Measurements from ENCODE around the gene GSTO2.
A peak's percentile ranks its signal among the peaks of the same experiment; 100 is the strongest.

Gene GSTO2

DNA sequence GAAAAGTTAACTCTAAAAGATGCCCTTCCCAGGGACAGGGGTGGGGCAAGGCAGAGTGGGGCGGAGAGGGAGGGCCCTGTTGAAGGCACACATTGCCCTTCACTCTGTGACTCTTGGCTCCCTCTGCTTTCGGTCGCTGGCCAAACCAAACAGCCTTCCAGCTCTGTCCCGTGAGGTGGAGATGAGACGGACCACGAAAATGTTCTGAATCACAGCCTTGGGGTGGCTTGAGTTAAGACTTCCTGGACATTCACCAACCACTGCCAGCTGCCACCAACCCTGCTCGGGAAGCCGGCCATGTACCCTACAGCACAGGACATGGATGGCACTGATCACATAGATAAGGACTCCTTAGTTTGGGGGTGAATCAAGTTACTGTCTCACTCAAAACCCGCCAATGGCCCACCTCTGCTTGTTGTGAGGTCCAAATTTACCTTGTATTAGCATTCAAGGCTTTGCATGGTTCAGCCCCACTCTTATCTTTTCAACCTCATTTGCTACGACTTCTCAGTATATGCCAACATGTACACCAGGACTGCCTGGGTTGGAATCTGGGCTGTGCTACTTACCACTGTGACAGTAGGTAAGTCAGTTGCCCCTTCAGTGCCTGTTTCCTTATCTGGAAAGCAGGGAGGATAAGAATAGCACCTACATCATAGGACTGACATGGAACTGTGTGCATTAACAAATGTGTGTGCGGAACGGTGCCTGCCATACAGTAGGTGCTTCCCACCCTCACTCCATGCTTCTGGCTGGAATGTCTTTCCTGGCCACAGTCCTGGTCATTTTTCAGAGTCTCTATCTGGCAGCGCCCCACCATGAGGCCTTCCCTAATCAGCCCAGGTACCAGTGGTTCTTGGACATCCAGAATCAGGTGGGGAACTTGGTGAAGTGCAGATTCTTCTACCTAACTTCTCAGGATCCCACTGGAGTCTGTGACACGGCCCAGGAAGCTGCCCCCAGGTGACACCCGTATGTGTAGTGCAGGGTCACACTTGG is 41.3 kb downstream of the GSTO2 start:
- DNase-seq, result no peak

DNA sequence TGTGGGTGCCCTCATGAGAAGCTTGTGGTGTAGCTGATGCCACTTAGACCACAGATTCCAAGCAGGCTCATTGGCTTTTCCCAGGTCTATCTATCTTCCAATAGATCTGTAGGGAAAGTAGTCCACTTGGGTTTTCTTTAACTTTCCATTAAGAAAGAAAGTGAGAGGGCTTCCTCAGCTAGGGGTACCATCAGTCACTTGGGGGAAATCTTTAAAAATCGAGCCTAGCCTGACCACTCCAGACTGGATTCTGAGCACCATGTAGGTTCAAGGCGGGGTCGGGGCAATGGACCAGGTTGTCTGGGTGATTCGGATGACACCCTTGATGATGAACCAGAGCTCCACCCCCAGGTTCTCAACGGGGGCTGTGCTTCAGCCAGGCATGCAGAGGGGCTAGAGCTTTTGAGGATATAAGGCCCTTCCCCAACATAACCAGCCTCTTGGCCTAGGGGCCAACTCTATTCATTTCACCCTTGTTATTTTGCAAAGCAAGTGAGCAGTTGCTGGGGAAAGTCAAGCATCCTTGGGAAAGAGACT is 42.3 kb downstream of the GSTO2 start:
- DNase-seq, result no peak

DNA sequence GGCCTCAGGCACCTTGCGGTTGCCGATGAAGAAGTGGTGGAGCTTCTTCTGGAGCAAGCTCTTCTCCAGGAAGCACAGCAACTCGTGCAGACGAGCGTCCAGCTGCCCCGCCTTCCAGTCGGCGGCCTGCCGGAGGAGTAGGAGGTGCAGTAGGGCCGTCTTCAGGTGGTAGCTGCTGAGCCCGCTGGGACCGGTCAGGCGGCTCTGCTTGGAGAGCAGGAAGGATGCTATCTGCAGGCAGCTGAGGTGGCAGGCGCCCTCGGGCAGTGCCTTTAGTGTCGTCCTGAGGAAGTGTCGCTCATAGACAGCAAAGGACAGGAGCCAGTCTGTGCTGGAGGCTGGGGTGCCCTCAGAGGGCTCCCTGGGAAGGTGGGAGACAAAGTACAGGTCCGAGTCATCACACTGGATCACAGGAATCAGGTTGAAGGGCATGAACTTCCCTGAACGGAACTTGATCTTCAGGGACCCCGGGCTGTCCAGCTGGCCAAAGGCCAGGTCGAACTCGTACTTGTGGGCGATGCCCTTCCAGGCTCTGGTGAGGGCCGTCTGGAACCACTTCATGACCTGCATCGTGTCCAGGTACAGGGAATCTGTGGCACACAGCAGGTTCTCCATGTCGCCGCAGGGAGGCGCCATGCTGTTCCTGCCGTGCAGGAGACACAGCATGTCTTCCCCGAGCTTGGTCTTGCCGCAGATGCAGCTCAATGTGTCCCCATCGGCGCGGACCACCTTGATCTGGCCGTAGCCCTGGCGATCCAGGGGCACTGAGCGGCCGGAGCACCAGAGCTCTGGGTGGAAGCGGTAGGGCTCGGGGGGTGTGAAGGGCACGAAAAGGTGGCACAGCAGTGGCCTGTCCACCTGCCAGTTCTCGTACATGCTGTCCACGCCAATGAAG is 45.9 kb downstream of the GSTO2 start:
- DNase-seq, result no peak

DNA sequence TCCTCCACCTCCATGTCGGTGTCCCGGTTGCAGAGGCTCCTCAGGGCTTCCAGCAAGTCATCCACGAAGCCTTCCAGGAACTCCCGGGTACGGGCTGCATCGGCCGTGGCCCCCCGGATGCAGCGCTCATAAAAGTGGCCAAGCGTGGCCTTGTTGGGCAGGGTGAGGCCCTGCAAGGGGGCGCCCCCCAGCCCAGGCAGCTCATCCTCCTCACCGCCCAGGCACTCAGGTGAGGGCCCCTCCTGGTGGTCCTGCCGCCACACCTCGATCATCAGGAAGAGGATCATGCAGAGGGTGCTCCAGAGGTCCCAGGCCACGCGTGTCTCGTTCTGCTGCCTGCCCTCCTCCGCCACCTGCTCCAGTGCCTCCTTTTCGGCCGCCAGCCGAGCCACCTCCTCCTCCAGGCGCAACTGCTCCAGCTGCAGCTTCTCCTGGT is 46.5 kb downstream of the GSTO2 start:
- no peak for DNase-seq

DNA sequence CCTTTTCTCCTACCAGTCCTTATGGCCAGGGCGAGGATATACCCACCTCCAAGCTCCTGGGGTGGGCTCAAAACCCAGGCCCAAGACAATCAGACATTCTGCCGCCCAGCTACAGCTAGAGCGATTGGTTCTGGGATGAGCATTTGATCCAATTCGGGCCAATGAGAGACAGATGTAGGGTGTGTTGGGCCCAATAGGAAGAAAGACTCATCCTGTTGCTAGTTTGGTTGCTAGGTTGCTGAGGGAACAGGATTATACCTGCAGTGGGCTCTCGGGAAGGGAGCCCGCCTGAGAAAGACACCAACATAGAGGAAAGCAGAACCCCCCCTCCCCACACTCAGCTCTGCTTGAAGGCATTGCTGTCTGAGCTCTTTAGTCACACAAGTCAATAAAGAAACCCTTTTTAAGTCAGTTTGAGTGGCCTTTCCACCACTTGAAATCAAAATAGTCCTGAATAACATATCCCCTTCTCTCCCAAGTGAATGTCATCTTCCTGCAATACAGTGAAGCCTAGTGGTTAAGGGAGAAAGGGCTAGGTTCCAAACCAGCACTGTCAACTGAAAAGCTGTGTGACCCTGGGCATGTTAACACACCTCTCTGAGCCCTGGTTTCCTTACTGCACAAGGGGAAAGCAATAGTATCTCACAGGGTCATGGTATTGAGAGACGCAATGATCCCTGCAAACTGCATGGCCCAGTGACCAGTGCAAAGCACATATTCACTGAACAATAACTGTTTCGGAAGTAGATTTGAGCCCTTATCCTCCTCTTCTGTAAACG is 47.5 kb downstream of the GSTO2 start:
- no peak for DNase-seq

DNA sequence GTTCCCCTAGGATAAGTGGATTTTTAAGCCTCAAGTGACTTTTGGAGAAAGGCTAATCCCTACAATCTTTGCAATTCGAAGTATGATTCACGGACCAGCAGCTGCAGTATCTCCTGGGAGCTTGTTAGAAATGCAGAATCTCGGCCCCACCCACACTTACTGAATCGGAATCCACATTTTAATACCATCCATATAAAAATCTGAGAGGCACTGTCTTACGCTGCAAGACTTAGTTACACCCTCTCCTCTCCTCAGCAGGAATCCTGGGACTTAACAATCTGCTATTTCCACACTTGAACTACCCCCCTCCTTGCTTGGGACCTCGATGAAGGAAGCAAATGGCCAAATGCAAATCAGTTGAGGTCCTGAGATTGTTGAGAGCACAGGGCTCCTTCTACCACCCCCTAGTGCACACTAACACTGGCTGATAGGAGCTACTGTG is 48.3 kb downstream of the GSTO2 start:
- DNase-seq, result no peak

DNA sequence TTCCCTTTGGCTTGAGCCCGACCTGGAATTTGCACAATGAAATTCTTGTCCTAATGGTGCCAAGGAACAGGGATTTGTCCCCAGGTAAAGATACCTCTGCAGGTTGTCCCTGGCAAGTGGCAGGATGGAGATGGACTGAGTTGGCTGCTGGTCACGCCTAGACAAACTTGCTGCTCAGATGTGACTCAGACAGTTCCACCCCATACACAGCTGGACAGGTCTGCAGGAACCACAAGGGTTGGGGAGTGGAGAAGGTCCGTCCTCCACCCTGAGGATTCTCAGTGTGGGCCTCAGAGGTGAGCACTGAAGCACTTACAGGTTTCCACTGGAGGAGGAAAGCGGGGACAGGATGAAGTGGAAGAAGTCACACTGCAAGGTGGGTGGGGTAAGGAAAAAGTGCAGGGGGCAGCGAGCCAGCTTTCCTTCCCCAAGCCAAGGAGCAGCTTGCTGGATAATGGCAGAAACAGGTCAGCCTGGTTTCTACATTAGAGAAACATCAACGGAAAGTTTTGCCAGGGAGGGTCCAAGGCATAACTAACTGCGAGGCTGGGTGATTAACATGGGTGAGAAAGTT is 48.8 kb downstream of the GSTO2 start:
- no peak for DNase-seq

DNA sequence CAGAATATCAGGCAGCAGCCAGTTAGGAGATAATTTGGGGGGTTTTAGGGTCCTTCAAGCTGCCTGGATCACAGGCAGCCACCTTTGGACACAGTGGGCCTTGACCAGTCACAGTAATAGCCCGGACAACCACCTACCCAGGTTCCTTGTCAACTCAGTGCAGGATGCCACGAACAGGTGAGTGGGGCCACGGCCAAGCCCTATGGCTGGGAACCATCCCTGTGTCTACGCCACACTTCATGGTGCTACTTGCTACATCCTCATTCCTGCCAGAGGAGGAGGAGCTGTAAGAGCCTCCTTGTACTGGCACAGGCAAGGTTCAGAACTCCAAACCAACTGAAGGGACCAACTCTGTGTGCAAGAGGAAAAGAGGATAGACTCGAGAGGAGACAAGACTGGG is 49.3 kb downstream of the GSTO2 start:
- no peak for DNase-seq

DNA sequence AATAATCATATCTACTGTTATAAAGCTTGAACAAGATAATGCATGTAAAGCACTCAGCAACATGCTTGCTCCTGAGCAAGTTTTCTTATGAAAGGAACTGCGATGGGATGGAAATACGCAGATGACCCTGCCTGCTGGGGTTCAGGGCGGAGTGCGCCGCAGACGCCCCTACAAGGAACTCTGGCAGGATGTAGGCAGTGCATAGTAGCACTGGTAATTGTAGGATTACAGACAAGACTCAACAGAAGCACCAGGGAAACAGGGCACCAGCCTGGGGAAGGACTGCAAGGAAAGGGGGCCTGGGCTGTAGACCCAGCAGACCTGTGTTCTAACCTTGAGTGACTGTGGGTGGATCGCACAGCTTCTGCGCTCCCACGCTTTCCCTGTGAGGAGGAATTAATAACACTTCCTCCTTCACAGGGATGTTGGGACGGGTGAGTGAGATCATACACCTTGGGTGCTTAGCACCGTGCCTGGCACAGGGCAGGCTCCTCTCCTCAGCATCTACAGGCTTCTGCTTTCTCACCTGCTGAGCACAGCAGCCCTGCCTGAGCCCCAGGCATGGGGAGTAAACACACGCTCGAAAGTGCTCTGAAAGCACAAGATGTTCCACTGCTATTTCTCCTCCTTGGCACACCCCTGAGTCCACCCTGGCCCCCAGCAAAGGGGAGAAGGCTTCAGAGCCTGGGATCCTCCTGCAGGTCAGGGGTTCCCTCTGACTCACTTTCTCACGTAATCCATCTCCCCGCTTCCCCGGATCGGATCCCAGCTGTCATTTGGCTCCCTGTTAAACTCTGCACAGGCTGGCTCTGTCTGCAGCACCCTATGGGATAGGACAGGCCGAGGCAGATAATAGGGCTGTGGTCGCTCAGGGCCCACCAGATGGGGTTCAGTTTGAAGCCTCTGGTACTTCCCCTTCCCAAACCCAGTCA is 50.1 kb downstream of the GSTO2 start:
- DNase-seq, result no peak

DNA sequence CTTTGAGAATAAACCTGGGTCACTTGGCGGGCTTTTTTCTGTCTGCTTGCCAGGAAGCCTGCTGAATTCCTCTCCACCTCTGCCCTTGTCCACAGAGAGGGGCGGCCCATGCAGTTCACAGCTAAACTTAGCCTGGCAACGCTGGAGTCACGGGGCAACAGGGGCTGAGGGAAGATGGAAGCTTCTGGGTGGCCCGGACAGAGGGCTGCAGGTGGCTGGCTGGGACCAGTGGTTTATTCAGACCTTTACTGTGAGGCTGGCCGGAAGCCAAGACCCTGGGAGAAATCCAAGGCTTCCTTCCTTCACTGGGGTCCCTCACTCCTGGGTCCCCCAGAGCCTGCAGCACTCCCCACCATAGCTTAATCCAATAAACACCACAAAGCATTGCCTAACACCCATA is 52.2 kb downstream of the GSTO2 start:
- no peak for DNase-seq

DNA sequence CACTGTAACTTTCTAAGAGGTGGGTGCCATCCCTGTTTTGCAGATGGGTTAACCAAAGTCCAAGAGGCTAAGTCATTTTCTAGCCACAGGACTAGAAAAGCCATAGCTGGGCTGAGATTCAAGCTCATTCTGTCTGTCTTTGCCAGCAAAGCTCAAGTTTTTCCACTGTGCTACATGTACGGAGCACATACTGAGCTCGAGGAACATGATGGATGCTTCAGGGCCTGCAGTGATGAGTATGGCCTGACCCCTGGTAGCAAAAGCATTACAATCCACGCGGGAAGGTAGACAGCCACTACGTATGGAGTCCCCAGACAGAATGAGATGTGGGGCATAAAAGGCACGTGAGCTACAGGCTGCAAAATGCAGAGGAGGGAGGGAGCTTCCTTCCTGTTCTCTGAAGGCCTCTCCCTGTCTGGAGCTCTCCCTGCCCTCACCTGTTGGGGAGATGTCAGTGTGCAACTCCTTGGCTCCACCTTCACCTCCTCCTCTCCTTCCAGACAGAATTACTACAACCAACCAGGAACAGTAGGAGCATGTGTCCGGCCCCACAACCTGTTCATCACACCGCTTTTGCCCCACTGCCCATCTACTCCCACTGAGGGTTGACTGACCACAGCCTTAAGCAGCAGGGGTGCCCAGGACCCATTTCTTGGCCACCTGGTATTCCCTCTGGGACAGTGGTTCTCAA is 52.9 kb downstream of the GSTO2 start:
- DNase-seq, result no peak

DNA sequence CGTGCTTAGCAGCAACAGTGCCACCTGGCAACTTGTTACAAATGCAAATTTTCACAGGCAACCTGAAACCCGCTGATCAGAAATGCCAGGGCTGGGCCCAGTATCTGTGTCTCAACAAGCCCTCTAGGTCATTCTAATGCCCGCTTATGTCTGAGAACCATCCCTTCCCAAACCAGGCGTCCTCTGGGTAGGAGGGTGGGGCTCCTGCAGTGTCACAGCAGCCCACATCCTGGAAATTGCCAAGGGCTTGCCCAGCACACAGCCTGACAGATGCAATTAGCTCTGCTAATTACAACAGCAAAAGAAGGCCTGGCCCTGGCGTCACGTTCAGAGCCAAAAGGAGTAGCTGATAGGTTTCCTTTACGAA is 53.4 kb downstream of the GSTO2 start:
- peak; percentile 58 for DNase-seq

DNA sequence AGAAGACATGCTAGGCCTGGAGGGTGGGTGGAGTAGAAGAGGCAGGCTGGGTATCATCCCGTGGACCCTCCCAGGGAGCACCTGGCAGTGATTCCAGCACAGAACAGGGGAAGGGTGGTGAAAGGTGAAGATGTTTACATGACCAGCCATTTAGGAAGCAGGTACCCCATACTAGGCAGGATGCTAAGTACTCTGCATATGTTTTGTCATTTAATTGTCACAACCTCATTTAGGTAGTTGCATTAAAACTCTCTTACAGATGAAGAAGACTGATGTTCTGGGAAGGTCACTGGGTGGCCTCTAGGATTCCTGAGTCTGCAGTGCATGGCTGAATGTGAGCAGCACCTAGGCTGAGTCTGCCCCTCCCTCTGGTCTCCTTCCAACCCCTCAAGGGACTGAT is 54.1 kb downstream of the GSTO2 start:
- DNase-seq, result no peak

DNA sequence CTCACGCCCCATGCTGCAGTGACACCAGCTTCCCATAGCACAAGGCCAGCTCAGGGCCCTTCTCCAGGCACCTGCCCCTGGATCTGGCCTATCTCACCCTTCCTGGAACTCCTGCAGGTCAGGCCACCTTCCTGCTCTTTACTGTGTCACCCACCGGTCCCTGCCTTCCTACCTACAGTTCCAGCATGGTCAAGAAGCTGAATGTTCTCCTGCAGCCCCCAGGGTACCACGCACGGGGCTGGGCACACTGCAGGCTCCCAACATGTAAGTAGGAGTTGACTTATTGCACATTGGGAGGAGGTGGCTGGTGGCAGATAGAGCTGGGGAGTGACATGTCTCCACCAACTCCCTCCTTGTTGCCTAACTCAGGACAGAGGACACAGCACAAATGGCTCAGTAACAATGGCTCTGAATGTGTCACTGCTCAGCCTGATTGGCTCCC is 54.8 kb downstream of the GSTO2 start:
- no peak for DNase-seq

DNA sequence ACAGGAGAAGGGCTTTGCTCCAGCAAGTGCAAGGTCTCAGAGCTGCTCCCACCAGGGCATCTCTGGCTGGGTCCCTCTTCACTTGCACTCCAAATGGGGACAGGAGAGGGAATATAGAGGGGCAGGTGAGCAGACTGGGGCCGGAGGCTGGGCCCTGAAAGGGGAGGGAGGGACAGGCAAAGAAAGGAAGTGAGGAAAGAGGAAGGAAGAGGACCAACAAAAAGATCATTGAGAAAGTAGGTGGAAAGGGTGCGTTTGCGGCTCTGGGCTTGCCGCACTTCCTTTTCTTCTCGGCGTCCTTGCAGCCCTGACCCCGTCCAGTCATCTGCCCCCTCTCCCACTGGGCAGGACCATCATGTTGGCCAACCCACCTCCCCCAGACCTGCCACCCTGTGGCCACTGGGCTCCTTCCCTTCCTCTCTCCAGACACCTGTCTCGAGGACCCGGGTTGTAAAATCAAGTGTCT is 55.3 kb downstream of the GSTO2 start:
- DNase-seq, result no peak

DNA sequence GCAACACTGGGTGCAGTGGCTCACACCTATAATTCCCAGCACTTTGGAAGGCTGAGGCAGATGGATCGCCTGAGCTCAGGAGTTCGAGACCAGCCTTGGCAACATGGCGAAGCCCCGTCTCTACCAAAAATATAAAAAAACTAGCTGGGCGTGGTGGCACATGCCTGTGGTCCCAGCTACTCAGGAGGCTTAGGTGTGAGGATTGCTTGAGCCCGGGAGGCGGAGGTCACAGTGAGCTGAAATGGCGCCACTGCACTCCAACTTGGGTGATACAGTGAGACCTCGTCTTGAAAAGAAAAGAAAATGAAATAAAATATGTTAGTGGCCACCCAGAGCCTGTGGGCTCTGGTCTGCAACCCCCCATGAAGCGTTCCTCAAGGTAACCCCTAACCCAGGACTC is 55.9 kb downstream of the GSTO2 start:
- no peak for DNase-seq

DNA sequence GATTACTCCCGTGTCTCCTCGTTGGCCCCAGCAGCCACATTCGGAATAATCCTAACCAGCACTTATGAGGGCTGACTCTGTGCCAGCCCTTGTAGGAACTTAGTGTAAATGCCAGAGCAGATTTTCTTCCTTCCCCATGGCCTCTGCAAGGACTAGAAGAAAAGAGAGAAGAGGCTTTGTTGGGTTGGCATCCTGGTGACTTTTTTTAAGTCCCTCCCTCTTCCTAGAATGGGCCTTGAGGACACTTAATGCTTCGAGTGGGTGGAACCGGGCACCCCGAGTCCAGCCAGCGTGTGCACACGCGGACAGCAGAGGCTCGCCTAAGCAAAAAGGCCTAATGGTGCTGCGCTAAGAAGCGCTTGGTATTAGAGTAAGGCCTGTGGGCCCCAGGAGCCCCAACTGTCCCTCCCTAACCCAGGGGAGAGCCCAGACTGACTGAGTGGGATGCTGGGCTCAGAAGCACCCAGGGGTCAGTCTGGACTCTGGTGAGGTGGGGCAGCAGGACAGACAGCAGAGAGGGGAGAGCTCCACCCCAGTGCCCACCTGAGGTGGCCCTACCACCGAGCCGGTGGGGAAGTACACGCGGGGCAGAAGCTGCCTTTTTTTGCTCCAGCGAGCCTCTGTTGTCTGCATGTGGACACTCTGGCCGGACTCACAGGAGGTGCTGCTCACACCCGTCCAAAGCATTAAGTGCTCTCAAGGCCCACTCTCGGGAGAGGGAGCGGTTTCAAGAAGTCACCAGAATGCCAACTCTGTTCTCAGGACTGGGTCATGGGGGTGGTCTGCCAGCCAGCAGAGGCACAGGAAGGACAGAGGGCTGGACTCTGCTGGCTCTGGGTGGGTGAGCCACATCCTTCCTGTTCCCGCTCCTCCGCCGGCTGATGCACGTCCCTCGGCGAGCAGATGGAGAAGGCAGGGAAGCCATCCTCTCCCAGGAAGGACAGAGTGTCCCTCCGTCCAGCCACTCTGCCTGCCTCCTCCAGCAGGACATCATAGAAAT is 56.8 kb downstream of the GSTO2 start:
- no peak for DNase-seq

DNA sequence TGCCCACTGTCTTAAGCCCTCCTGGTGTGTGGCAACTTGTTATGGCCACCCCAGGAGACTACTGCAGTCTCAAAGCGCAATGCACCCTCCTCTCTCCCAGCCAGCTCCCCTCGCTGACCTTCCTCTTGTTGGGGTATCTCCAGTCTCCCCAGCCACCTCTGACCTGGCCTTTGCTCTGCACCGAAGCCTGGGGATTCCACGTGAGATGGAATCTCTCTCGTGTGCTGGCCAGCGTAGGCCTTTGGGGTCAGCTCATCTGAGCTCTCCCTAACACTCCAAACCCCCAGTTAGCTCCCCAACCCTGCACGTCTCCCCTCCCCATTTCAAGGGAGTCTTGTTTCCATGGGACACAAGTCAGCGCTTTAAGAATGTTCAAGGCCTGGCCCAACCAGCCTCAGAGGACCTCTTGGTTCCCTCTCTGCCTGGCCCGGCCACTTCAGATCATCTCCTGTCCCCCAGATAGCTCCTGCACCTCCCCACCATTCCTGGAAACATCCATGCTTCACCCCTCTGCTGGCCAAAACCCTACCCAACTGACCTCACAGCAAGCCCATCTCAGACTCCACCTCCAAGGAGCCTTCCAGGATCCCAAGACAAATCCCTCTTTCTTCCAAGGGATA is 58.1 kb downstream of the GSTO2 start:
- no peak for DNase-seq

Data from activated CD4-positive, alpha-beta T cell treated with anti-CD3 and anti-CD28 coated beads, Interleukin-2, Interleukin-6, amounts not matched to agents 100 ng/mL and 50 ng/mL, durations not matched to agents 16 hours and 8 hours (primary cell).